KBM-7 (cell line): Measurements from ENCODE around the gene NOS1AP.

Source experiments
- DNase-seq: peaks from one replicate; pipeline ENCODE4 v3.0.0-alpha.2; 2015
- in situ Hi-C: fragments of 300-500 bp; cut with MboI; formaldehyde crosslinking; loops from 2 replicates; pipeline ENCODE4 v1.14.3; 2020; ENCODE audit warnings: low sequenced_read_pairs, low pct_unique_long_range_greater_than_20kb, mixed read lengths

Gene NOS1AP

GRCh38 chr1:162224267-162224666 is 154.8 kb downstream of the NOS1AP start:
- in situ Hi-C loops = no loop called here

DNA sequence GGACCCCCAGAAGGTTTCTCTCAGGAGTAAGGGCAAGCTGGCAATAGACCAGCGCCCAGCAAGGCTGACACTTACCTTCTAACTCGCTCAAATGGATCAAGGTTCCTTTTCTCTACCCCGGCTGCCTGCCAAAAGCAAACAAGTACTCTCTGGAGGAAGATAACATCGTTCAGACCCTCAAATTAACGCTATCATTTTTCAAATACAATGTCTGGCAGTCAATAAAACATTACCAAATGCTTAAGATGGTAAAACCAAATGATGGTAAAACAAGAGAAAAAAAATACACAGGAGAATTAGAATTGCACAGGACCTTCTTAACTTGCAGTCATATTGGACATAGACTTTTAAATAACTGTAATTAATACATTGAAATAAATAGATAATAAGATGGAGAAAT is 159.1 kb downstream of the NOS1AP start:
- no peak for DNase-seq
- in situ Hi-C loops = no loop called here

More at GRCh38 chr1:162224267-162224666, 154.8 kb downstream of the NOS1AP start:
- DNase-seq = no peak

DNA sequence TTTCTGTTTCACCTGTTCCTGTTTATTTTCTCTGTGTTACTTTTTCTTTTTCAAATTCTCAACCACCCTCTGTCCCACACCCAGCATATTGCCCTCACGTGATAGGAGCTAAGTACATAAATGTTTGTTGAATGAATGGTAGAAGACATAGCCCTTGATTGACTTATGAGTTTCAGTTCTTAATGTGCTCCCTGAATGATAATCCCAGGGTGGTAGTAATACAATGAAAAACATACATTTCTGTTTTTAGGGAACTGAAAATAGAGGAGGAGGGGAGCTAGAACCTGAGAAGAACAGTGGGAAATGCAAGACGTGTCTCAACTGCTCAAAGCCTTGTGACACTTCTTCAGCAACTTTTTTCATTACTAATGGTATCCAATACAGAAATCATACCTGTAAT is 160.1 kb downstream of the NOS1AP start:
- in situ Hi-C loops = no loop called here
- DNase-seq = no peak

DNA sequence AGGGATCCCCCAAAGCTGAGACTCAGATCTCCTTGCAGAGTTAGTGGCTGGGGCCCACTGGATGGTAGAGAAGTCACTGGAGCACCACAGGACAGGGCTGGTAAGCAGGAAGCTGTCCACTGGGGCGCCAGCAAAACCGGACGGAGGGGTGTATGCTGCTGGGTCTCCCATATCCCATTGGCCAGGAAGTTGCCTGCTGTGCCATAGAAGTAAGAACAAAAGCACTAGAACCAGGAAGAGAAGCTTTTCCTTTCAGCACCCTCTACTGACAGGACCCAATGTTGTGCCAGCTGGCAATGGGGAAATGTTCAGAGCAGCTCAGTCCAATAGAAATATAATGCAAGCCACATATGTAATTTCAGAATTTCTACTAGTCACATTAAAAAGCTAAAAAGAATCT is 160.6 kb downstream of the NOS1AP start:
- no peak for DNase-seq
- in situ Hi-C loops = no loop called here

- no peak for DNase-seq
Measured at GRCh38 chr1:162230517-162230916, 161.0 kb downstream of the NOS1AP start.

DNA sequence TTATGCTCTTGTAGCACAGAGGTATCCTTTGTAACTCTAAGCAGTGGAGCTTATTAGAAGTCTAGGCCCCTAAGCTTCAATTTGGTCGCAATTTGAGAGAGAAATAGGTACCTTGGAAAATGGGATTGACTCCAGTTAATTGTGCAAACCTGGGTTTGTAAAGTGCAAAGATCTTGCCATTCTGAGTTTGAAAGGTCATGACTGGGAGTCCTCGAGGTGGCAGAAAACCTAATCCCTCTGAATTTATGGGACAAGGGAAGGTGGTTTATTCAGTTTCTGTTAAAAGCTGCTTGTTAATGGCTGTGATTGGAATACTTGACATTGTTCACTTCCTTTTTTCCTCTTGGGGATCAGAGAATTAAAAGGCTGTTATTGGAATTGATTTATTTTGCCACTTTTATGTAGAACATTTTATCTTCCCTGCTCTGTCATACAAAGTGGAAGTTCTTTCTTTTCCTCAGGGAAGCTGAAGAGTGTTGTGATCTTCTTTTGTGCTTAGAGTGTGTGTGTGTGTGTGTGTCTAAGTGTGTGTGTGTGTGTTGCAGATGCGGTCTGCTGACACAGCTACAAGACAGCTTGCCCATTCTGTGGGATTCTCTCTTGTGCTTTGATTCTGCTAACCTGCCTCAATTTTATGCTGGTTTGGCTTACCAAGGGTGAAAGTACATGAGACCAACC is 162.7 kb downstream of the NOS1AP start:
- in situ Hi-C loops = no loop called here

More at GRCh38 chr1:162230517-162230916, 161.0 kb downstream of the NOS1AP start:
- in situ Hi-C loops = no loop called here

GRCh38 chr1:162233066-162233465 is 163.6 kb downstream of the NOS1AP start:
- in situ Hi-C loops = no loop called here
- DNase-seq = no peak

More for the DNA sequence above, 162.7 kb downstream of the NOS1AP start:
- DNase-seq = no peak

DNA sequence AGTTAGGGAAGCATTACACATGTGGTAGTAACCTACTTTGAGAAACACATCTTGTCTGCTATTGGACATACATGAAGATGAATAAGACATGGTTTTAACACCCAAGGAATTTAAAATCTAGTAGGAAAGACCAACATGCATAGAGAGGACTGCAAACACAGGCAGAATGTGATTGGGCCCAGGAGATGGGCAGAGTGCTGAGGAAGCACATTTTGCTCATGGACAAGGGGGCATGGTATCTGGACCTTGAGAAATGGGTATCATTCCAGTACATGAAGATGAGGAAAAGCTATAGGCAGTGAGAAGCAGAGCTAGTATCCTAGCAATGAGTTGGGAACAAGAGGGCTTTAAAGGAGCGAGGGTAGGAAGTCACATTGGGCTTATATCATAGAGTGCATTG is 164.4 kb downstream of the NOS1AP start:
- in situ Hi-C loops = no loop called here
- DNase-seq = no peak

- in situ Hi-C loops = no loop called here
- no peak for DNase-seq
Measured at GRCh38 chr1:162234571-162234970, 165.1 kb downstream of the NOS1AP start.

GRCh38 chr1:162235241-162235800 is 165.8 kb downstream of the NOS1AP start:
- in situ Hi-C loops = no loop called here
- DNase-seq = no peak

DNA sequence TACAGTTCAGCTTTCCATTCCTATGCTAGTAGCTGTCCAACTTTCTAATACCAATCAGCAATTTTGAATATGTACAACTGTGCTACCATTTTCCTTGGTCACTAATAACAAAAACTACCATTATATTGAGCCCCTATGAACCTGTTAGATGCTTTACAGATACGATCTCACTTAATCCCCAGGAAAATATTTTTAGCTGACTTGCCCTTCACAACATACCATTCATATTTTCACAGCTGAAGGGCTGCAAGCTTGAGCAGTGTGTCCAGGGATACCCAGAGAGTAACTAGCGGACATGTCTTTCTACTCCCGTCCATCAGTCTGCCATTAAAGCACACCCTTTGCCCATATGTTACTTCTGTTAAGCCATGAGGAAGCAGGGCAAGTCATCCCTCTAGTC is 166.7 kb downstream of the NOS1AP start:
- in situ Hi-C loops = no loop called here
- DNase-seq = no peak

DNA sequence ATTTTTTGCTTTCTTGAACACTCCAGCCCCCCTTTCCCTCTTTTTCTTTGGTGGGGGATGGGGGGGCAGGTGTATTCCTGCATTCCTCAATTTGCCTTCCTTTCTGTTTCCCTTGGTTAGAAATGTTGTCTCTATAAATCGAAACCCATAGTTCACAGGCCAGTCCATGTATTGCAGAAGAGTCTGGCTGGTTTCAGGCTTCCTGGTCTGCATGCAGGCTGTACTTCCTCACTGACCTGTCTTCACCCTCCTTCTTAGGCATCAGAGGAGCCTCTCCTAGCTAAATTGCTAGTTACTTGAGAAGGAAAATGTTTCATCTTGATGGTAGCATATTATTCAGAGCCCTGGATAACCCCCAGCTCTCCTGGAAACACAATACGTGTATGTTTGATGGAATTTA is 167.1 kb downstream of the NOS1AP start:
- in situ Hi-C loops = no loop called here
- DNase-seq = no peak

GRCh38 chr1:162240577-162240976 is 171.1 kb downstream of the NOS1AP start:
- in situ Hi-C loops = no loop called here
- no peak for DNase-seq

GRCh38 chr1:162242804-162243203 is 173.3 kb downstream of the NOS1AP start:
- DNase-seq = no peak
- in situ Hi-C loops = no loop called here

DNA sequence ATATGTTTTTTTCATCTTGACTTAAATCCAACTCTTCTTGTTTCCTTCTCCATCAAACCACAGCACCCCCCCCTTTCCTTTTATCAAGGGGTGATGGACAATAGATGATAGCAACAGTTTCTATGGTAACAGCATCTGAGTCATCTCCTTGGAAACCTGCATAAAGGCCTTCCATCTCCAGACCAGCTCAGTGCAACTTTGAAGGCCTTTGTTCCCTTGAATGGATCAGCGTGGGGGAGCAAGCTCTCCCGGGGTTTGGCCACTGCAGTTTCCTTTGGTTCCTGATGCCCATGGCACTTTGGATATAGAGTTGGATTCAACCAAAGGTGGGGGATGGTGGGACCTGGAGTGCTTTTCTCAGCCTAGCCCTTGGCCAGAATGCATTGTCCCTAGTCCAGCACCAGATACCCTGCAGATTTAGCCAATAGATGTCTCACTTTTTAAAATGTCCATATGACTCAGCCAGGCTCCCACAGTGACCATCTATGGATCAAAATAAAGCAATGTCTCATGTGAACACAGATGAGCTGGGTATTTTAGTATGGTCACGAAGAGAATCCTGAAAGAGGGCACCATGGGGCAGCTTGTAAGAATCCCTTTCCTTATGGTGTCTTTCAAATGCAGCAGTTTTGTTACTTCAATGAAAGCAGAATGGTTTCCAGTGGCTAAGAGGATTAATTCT is 179.5 kb downstream of the NOS1AP start:
- in situ Hi-C loops = no loop called here
- no peak for DNase-seq

DNA sequence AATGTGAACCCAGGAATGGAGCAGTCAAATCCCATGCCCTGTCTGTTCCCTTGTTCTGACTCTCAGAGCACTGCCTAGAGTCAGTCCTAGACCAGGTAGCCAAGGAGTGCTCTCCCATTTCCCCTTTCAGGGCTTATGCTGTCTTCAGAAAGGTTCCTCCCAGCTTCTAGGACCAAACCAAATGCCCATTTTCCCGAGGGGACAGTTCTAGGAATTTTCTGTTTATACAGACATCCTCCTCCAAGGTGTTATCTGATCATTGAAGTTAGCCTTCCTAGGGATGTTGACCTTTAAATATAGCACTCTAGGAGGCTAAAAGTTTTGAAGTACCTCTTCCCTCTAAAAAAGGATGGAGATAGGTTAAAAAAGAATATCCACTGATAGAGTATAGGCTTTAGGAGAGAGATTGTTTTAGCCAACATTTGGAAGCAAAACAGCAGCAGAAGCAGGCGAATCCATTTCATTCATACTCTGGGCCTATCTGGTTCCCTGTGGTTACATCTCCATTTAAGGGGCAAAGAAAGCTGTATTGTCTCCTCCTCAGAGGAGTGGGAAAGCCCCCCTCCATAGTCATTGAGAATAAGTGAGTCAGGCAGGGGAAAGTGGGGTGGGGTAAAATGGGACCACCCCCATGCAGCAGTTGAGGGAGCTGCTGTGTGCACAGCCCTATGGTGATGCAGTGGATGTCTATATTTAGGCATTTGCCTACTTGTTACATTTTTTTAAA is 180.7 kb downstream of the NOS1AP start:
- DNase-seq = no peak
- in situ Hi-C loops = no loop called here

- no peak for DNase-seq
- in situ Hi-C loops = no loop called here
Measured at GRCh38 chr1:162251102-162251501, 181.6 kb downstream of the NOS1AP start.

GRCh38 chr1:162252214-162252613 is 182.7 kb downstream of the NOS1AP start:
- no peak for DNase-seq
- in situ Hi-C loops = no loop called here

GRCh38 chr1:162253790-162254189 is 184.3 kb downstream of the NOS1AP start:
- no peak for DNase-seq
- in situ Hi-C loops = no loop called here

GRCh38 chr1:162256287-162256686 is 186.8 kb downstream of the NOS1AP start:
- no peak for DNase-seq
- in situ Hi-C loops = no loop called here
